Measurements from ENCODE around the gene H3-3A. TPM values are rescaled to one million over a fixed set of nuclear protein-coding genes. Genes with fewer than 3 reads are reported as not detected.
A peak's percentile ranks its signal among the peaks of the same experiment; 100 is the strongest.

H3-3A gene
- total and polyA plus RNA-seq, 7 experiments from 2014 or later, result 388 to 832 (median 498) TPM

GRCh38 chr1:226073184-226073950 lies 10.9 kb downstream of the H3-3A start:
- peak; percentile 23 for ATAC-seq
- H3K4me1 ChIP-seq (ENCODE audit: control insufficient read depth in 2 of 2, insufficient read depth in 2 of 2, low read length in 2 of 2), result peaks cover 16 to 17% of the 10 kb centered on the region in 2 donors
- H3K36me3 ChIP-seq (ENCODE audit: control insufficient read depth in 2 of 3, insufficient read depth in 3 of 3, low read length in 3 of 3), result peaks cover 4 to 38% (median 19%) of the 10 kb centered on the region in 3 experiments
- Mint-ChIP-seq H3K4me3 (no peak overlapping the region), H3K27ac (peak overlapping the region in 7 of 9 donors; percentile 1 to 83 (median 41)), H3K4me1 (peaks cover 17 to 39% (median 32%) of the 10 kb centered on the region in 7 donors), H3K9me3 (peaks cover 0 to 4% (median 0%) of the 10 kb centered on the region in 11 donors), H3K36me3 (peaks cover 4 to 23% (median 18%) of the 10 kb centered on the region in 5 donors), H3K27me3 (no peaks in the 10 kb centered on the region)
- no peaks in the 10 kb centered on the region for H3K27me3 ChIP-seq (ENCODE audit: control insufficient read depth in 2 of 2, insufficient read depth in 2 of 2, low read length in 2 of 2)
- H3K27ac ChIP-seq (ENCODE audit: low read depth, low read length), result no peak overlapping the region
- no peak overlapping the region for H3K4me3 ChIP-seq (ENCODE audit: low read length)
- intact Hi-C loops (cut with micrococcal nuclease), result loop anchor here in 1 of 2 donors (1.0 kb wide), 1 partner anchor 8 kb away; no protein-coding TSS in a partner anchor
- no peak for DNase-seq
- H3K9me3 ChIP-seq (ENCODE audit: control insufficient read depth in 2 of 3, low read length in 3 of 3), result no peaks in the 10 kb centered on the region
- ChIA-PET CTCF (interaction anchor here (0.5 to 1.2 kb wide), 2 partner anchors 8 to 123 kb away, joined by 3 to 9 read pairs; no protein-coding TSS in a partner anchor), POLR2A (interaction anchor here (0.6 to 3.4 kb wide), 6 partner anchors 8 to 48 kb away, joined by 3 to 13 read pairs (median 6); no protein-coding TSS in a partner anchor)

GRCh38 chr1:226074046-226074445 lies 11.5 kb downstream of the H3-3A start:
- Histone ChIP-seq H3K4me3 (ENCODE audit: low read length) (no peak overlapping the region), H3K27ac (ENCODE audit: low read depth, low read length) (no peak overlapping the region), H3K4me1 (ENCODE audit: control insufficient read depth in 2 of 2, insufficient read depth in 2 of 2, low read length in 2 of 2) (peaks cover 10 to 11% of the 10 kb centered on the region in 2 donors), H3K27me3 (ENCODE audit: control insufficient read depth in 2 of 2, insufficient read depth in 2 of 2, low read length in 2 of 2) (no peaks in the 10 kb centered on the region), H3K9me3 (ENCODE audit: control insufficient read depth in 2 of 3, low read length in 3 of 3) (no peaks in the 10 kb centered on the region), H3K36me3 (ENCODE audit: control insufficient read depth in 2 of 3, insufficient read depth in 3 of 3, low read length in 3 of 3) (peaks cover 0 to 31% (median 19%) of the 10 kb centered on the region in 3 experiments)
- no peak overlapping the region for H3K4me3 Mint-ChIP-seq
- peak; percentile 39 for ATAC-seq
- ChIA-PET CTCF (interaction anchor here (0.5 kb wide), 1 partner anchor 122 kb away, joined by 3 read pairs; no protein-coding TSS in a partner anchor), POLR2A (interaction anchor here (1.1 to 3.4 kb wide), 5 partner anchors 9 to 37 kb away, joined by 3 to 13 read pairs (median 6); no protein-coding TSS in a partner anchor)
- intact Hi-C loops (cut with micrococcal nuclease), result no loop called here
- H3K4me1 Mint-ChIP-seq, result peaks cover 12 to 32% (median 25%) of the 10 kb centered on the region in 7 donors
- H3K27me3 Mint-ChIP-seq, result no peaks in the 10 kb centered on the region
- peaks cover 0 to 2% (median 0%) of the 10 kb centered on the region in 11 donors for H3K9me3 Mint-ChIP-seq
- DNase-seq, result no peak
- peaks cover 4 to 18% (median 12%) of the 10 kb centered on the region in 5 donors for H3K36me3 Mint-ChIP-seq
- H3K27ac Mint-ChIP-seq, result peak overlapping the region in 8 of 9 donors; percentile 1 to 83 (median 50)

- ATAC-seq (no peak), DNase-seq (no peak)
- Histone ChIP-seq H3K9me3 (ENCODE audit: control insufficient read depth in 2 of 3, low read length in 3 of 3) (no peaks in the 10 kb centered on the region), H3K36me3 (ENCODE audit: control insufficient read depth in 2 of 3, insufficient read depth in 3 of 3, low read length in 3 of 3) (peaks cover 0 to 20% (median 9%) of the 10 kb centered on the region in 3 experiments), H3K4me1 (ENCODE audit: control insufficient read depth in 2 of 2, insufficient read depth in 2 of 2, low read length in 2 of 2) (no peaks in the 10 kb centered on the region), H3K27ac (ENCODE audit: low read depth, low read length) (no peak overlapping the region), H3K27me3 (ENCODE audit: control insufficient read depth in 2 of 2, insufficient read depth in 2 of 2, low read length in 2 of 2) (no peaks in the 10 kb centered on the region), H3K4me3 (ENCODE audit: low read length) (no peak overlapping the region)
- intact Hi-C loops (cut with micrococcal nuclease), result no loop called here
- Mint-ChIP-seq H3K4me1 (peaks cover 0 to 15% (median 8%) of the 10 kb centered on the region in 7 donors), H3K4me3 (no peak overlapping the region), H3K9me3 (no peaks in the 10 kb centered on the region), H3K36me3 (peaks cover 0 to 9% (median 7%) of the 10 kb centered on the region in 5 donors), H3K27ac (peak overlapping the region in 3 of 9 donors; percentile 38 to 86 (median 66)), H3K27me3 (peaks cover 0 to 3% (median 0%) of the 10 kb centered on the region in 5 donors)
- ChIA-PET CTCF (interaction anchor here (2.0 kb wide), 1 partner anchor 11 kb away, joined by 13 read pairs; no protein-coding TSS in a partner anchor), POLR2A (interaction anchor here (0.6 to 2.7 kb wide), 7 partner anchors 11 to 205 kb away, joined by 3 to 10 read pairs (median 4); partner anchors contain the start of genes H3-3A and SDE2)
Observed at GRCh38 chr1:226076378-226076777, 13.9 kb downstream of the H3-3A start.

- no peak overlapping the region for H3K27ac ChIP-seq (ENCODE audit: low read depth, low read length)
- Mint-ChIP-seq H3K9me3 (no peaks in the 10 kb centered on the region), H3K27ac (no peak overlapping the region), H3K27me3 (peaks cover 0 to 7% (median 0%) of the 10 kb centered on the region in 5 donors), H3K4me1 (peaks cover 6 to 21% (median 9%) of the 10 kb centered on the region in 7 donors), H3K4me3 (no peak overlapping the region), H3K36me3 (peaks cover 0 to 5% (median 2%) of the 10 kb centered on the region in 5 donors)
- H3K36me3 ChIP-seq (ENCODE audit: control insufficient read depth in 2 of 3, insufficient read depth in 3 of 3, low read length in 3 of 3), result peaks cover 0 to 5% (median 0%) of the 10 kb centered on the region in 3 experiments
- no peaks in the 10 kb centered on the region for H3K9me3 ChIP-seq (ENCODE audit: control insufficient read depth in 2 of 3, low read length in 3 of 3)
- intact Hi-C loops (cut with micrococcal nuclease), result no loop called here
- ATAC-seq (no peak), DNase-seq (no peak)
- H3K27me3 ChIP-seq (ENCODE audit: control insufficient read depth in 2 of 2, insufficient read depth in 2 of 2, low read length in 2 of 2), result no peaks in the 10 kb centered on the region
- ChIA-PET CTCF (interaction anchor here (0.8 to 1.3 kb wide), 3 partner anchors 13 to 47 kb away, joined by 3 to 7 read pairs (median 3); no protein-coding TSS in a partner anchor), POLR2A (interaction anchor here (1.7 to 2.8 kb wide), 2 partner anchors 10 to 15 kb away, joined by 6 to 21 read pairs; partner anchors contain the start of gene H3-3A)
- H3K4me3 ChIP-seq (ENCODE audit: low read length), result no peak overlapping the region
- H3K4me1 ChIP-seq (ENCODE audit: control insufficient read depth in 2 of 2, insufficient read depth in 2 of 2, low read length in 2 of 2), result peaks cover 5 to 8% of the 10 kb centered on the region in 2 donors
Observed at GRCh38 chr1:226078374-226078773, 15.9 kb downstream of the H3-3A start.

DNA sequence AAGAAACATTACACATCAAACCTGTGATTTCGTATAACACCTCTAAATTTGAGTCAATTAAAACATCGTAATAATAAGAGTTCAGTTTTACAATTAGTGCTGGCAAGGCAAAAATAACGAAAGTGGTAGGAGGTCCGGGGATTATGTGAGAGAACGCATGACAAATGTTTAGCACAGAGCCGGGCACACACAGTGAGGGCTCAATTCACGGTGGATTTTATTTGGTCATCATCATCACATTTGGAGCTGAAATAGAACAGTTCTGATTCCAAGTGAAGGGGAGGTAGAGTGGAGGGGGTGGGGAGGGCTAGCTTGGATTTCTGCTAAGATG lies 20.0 kb downstream of the H3-3A start:
- POLR2A ChIA-PET, result interaction anchor here (0.7 to 4.2 kb wide), 9 partner anchors 8 to 305 kb away, joined by 3 to 41 read pairs (median 10); partner anchors contain the start of genes H3-3A, SDE2 and SRP9
- Histone ChIP-seq H3K36me3 (ENCODE audit: control insufficient read depth in 2 of 3, insufficient read depth in 3 of 3, low read length in 3 of 3) (no peaks in the 10 kb centered on the region), H3K4me3 (ENCODE audit: low read length) (peak overlapping the region; percentile 77), H3K27ac (ENCODE audit: low read depth, low read length) (peak overlapping the region; percentile 65), H3K9me3 (ENCODE audit: control insufficient read depth in 2 of 3, low read length in 3 of 3) (no peaks in the 10 kb centered on the region), H3K4me1 (ENCODE audit: control insufficient read depth in 2 of 2, insufficient read depth in 2 of 2, low read length in 2 of 2) (peaks cover 5 to 8% of the 10 kb centered on the region in 2 donors), H3K27me3 (ENCODE audit: control insufficient read depth in 2 of 2, insufficient read depth in 2 of 2, low read length in 2 of 2) (no peaks in the 10 kb centered on the region)
- Mint-ChIP-seq H3K4me3 (peak overlapping the region; percentile 58 to 94 (median 89)), H3K27me3 (peaks cover 0 to 10% (median 0%) of the 10 kb centered on the region in 5 donors), H3K27ac (peak overlapping the region in 7 of 9 donors; percentile 6 to 69 (median 31)), H3K36me3 (no peaks in the 10 kb centered on the region), H3K4me1 (peaks cover 5 to 12% (median 8%) of the 10 kb centered on the region in 7 donors), H3K9me3 (no peaks in the 10 kb centered on the region)
- DNase-seq, result no peak
- no peak for ATAC-seq
- CTCF ChIA-PET, result interaction anchor here (3.2 kb wide), 1 partner anchor 18 kb away, joined by 14 read pairs; no protein-coding TSS in a partner anchor
- intact Hi-C loops (cut with micrococcal nuclease), result loop anchor here (2.0 to 5.0 kb wide), 3 partner anchors 18 to 616 kb away; partner anchors contain the start of gene ACBD3 (in 1 of the 2)

DNA sequence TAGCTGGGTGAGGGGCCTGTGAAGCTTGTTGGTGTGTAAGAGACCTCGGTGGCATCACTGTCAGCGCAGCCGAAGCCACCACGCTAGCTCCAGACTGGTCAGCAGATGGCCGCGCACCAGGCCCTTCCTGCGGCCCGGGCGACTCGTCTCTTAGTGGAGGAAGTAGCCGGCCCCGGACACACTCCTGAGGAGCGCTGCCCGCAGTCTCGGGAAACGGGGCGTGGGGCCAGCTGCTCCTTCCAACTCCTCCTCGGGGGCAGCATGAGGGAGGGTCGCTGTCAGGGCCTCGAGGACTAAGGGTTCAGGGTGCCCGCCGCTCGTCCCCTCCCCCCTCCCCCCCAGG lies 20.4 kb downstream of the H3-3A start:
- peak overlapping the region; percentile 78 to 94 (median 91) for H3K4me3 Mint-ChIP-seq
- intact Hi-C loops (cut with micrococcal nuclease), result loop anchor here (1.0 to 5.0 kb wide), 10 partner anchors 17 to 616 kb away; partner anchors contain the start of genes ACBD3 (in 2 of the 2) and SDE2 (in 1 of the 2)
- CTCF ChIA-PET, result interaction anchor here (0.6 to 3.2 kb wide), 4 partner anchors 15 to 423 kb away, joined by 3 to 14 read pairs (median 6); no protein-coding TSS in a partner anchor

More for the DNA sequence above, 20.4 kb downstream of the H3-3A start:
- peak overlapping the region in 5 of 9 donors; percentile 25 to 69 (median 58) for H3K27ac Mint-ChIP-seq
- H3K27me3 Mint-ChIP-seq, result peaks cover 0 to 10% (median 0%) of the 10 kb centered on the region in 5 donors
- DNase-seq, result peak in 1 of 9 donors; percentile 24
- peaks cover 5 to 12% (median 8%) of the 10 kb centered on the region in 7 donors for H3K4me1 Mint-ChIP-seq
- H3K36me3 ChIP-seq (ENCODE audit: control insufficient read depth in 2 of 3, insufficient read depth in 3 of 3, low read length in 3 of 3), result no peaks in the 10 kb centered on the region
- H3K9me3 ChIP-seq (ENCODE audit: control insufficient read depth in 2 of 3, low read length in 3 of 3), result no peaks in the 10 kb centered on the region
- H3K36me3 Mint-ChIP-seq, result no peaks in the 10 kb centered on the region
- POLR2A ChIA-PET, result interaction anchor here (0.7 to 4.2 kb wide), 11 partner anchors 8 to 305 kb away, joined by 3 to 41 read pairs (median 8); partner anchors contain the start of genes H3-3A, SDE2 and SRP9
- peaks cover 5 to 8% of the 10 kb centered on the region in 2 donors for H3K4me1 ChIP-seq (ENCODE audit: control insufficient read depth in 2 of 2, insufficient read depth in 2 of 2, low read length in 2 of 2)
- ATAC-seq, result peak; percentile 52
- peak overlapping the region; percentile 77 for H3K4me3 ChIP-seq (ENCODE audit: low read length)
- H3K27me3 ChIP-seq (ENCODE audit: control insufficient read depth in 2 of 2, insufficient read depth in 2 of 2, low read length in 2 of 2), result no peaks in the 10 kb centered on the region
- H3K9me3 Mint-ChIP-seq, result no peaks in the 10 kb centered on the region
- peak overlapping the region; percentile 65 for H3K27ac ChIP-seq (ENCODE audit: low read depth, low read length)

Data from naive thymus-derived CD4-positive, alpha-beta T cell (primary cell).